ENCODE measurements around the gene CCR5.

DNA sequence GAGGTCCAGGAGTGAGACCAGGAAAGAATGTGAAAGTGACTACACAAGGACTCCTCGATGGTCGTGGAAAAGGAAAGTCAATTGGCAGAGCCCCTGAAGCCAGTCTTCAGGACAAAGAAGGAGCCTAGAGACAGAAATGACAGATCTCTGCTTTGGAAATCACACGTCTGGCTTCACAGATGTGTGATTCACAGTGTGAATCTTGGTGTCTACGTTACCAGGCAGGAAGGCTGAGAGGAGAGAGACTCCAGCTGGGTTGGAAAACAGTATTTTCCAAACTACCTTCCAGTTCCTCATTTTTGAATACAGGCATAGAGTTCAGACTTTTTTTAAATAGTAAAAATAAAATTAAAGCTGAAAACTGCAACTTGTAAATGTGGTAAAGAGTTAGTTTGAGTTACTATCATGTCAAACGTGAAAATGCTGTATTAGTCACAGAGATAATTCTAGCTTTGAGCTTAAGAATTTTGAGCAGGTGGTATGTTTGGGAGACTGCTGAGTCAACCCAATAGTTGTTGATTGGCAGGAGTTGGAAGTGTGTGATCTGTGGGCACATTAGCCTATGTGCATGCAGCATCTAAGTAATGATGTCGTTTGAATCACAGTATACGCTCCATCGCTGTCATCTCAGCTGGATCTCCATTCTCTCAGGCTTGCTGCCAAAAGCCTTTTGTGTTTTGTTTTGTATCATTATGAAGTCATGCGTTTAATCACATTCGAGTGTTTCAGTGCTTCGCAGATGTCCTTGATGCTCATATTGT is 10.8 kb upstream of the CCR5 start:
- TF ChIP-seq, protein P1, sequence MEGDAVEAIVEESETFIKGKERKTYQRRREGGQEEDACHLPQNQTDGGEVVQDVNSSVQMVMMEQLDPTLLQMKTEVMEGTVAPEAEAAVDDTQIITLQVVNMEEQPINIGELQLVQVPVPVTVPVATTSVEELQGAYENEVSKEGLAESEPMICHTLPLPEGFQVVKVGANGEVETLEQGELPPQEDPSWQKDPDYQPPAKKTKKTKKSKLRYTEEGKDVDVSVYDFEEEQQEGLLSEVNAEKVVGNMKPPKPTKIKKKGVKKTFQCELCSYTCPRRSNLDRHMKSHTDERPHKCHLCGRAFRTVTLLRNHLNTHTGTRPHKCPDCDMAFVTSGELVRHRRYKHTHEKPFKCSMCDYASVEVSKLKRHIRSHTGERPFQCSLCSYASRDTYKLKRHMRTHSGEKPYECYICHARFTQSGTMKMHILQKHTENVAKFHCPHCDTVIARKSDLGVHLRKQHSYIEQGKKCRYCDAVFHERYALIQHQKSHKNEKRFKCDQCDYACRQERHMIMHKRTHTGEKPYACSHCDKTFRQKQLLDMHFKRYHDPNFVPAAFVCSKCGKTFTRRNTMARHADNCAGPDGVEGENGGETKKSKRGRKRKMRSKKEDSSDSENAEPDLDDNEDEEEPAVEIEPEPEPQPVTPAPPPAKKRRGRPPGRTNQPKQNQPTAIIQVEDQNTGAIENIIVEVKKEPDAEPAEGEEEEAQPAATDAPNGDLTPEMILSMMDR (IDR thresholded peaks at IDR 0.05): no peak
- TF ChIP-seq POLR2A (IDR thresholded peaks at IDR 0.05): no peak
